H9 (cell line): ENCODE results near the gene MERTK. TPM values are rescaled to one million over a fixed set of nuclear protein-coding genes. Genes with fewer than 3 reads are reported as not detected.

ENCODE experiments used
- DNase-seq: peaks from one replicate; pipeline ENCODE4 v3.0.0-alpha.2; 2017
- H2AFZ ChIP-seq: one replicate; pipeline ENCODE4 v1.6.1; 2013; ENCODE audit warnings: mild to moderate bottlenecking, low read length, control low read depth, moderate library complexity
- H2AK5ac ChIP-seq: 2 replicates; pipeline ENCODE4 v1.6.1; 2013; ENCODE audit warnings: low read length, control low read depth, mixed read lengths; ENCODE audit not compliant: insufficient read length
- H2BK120ac ChIP-seq: one replicate; pipeline ENCODE4 v1.6.1; 2013; ENCODE audit warnings: low read depth, mild to moderate bottlenecking, low read length, control low read depth, inconsistent platforms; ENCODE audit not compliant: poor library complexity, severe bottlenecking
- H2BK12ac ChIP-seq: 2 replicates; pipeline ENCODE4 v1.6.1; 2013; ENCODE audit warnings: low read length, control low read depth, mixed read lengths, low read depth; ENCODE audit not compliant: insufficient read length
- H2BK15ac ChIP-seq: 2 replicates; pipeline ENCODE4 v1.6.1; 2013; ENCODE audit warnings: low read depth, low read length, control low read depth
- H2BK20ac ChIP-seq: one replicate; pipeline ENCODE4 v1.6.1; 2013; ENCODE audit warnings: low read depth, mild to moderate bottlenecking, low read length, control low read depth, inconsistent platforms; ENCODE audit not compliant: poor library complexity, severe bottlenecking
- H2BK5ac ChIP-seq: 2 replicates; pipeline ENCODE4 v1.6.1; 2013; ENCODE audit warnings: low read length, control low read depth, mixed read lengths; ENCODE audit not compliant: insufficient read length
- H3K14ac ChIP-seq: 2 replicates; pipeline ENCODE4 v1.6.1; 2013; ENCODE audit warnings: low read length, control low read depth; ENCODE audit not compliant: insufficient read depth
- H3K18ac ChIP-seq: 2 replicates; pipeline ENCODE4 v1.6.1; 2013; ENCODE audit warnings: low read depth, mild to moderate bottlenecking, mixed read lengths, low read length, control low read depth; ENCODE audit not compliant: insufficient read length
- H3K23ac ChIP-seq: 2 replicates; pipeline ENCODE4 v1.6.1; 2013; ENCODE audit warnings: low read length, control low read depth, mixed read lengths, low read depth; ENCODE audit not compliant: insufficient read length
- H3K23me2 ChIP-seq: 2 replicates; pipeline ENCODE4 v1.6.1; 2013; ENCODE audit warnings: low read depth, mild to moderate bottlenecking, mixed read lengths, low read length, control low read depth; ENCODE audit not compliant: insufficient read length, poor library complexity, severe bottlenecking
- H3K27ac ChIP-seq: 2 replicates; pipeline ENCODE4 v1.5.1; 2013; ENCODE audit warnings: low read length, control low read depth, mixed read lengths, low read depth; ENCODE audit not compliant: insufficient read length
- H3K27me3 ChIP-seq: 2 replicates; pipeline ENCODE4 v1.6.1; 2013; ENCODE audit warnings: low read length, control low read depth, inconsistent platforms; ENCODE audit not compliant: insufficient read depth
- H3K4ac ChIP-seq: 2 replicates; pipeline ENCODE4 v1.6.1; 2013; ENCODE audit warnings: low read depth, mild to moderate bottlenecking, control low read depth, inconsistent platforms, low read length, moderate library complexity
- H3K4me1 ChIP-seq: 2 replicates; pipeline ENCODE4 v1.6.1; 2013; ENCODE audit warnings: low read length, control low read depth, inconsistent platforms; ENCODE audit not compliant: insufficient read depth
- H3K4me2 ChIP-seq: 2 replicates; pipeline ENCODE4 v1.6.1; 2013; ENCODE audit warnings: low read length, control low read depth, mixed read lengths; ENCODE audit not compliant: insufficient read length, insufficient read depth
- H3K56ac ChIP-seq: 2 replicates; pipeline ENCODE4 v1.6.1; 2013; ENCODE audit warnings: low read depth, mild to moderate bottlenecking, mixed read lengths, low read length, control low read depth; ENCODE audit not compliant: insufficient read length
- H3K79me1 ChIP-seq: 2 replicates; pipeline ENCODE4 v1.6.1; 2013; ENCODE audit warnings: low read depth, mild to moderate bottlenecking, moderate library complexity, low read length, control low read depth, inconsistent platforms; ENCODE audit not compliant: insufficient read depth, poor library complexity, severe bottlenecking
- H3K79me2 ChIP-seq: 2 replicates; pipeline ENCODE4 v1.6.1; 2013; ENCODE audit warnings: low read length, control low read depth, inconsistent platforms; ENCODE audit not compliant: insufficient read depth
- H3K9ac ChIP-seq: 2 replicates; pipeline ENCODE4 v1.6.1; 2013; ENCODE audit warnings: low read length, control low read depth, mixed read lengths; ENCODE audit not compliant: insufficient read length; ENCODE audit errors: extremely low read depth
- H3K9me3 ChIP-seq: one replicate; pipeline ENCODE4 v1.6.1; 2013; ENCODE audit warnings: low read depth, low read length, inconsistent platforms; ENCODE audit not compliant: control insufficient read depth
- H3T11ph ChIP-seq: one replicate; pipeline ENCODE4 v1.6.1; 2013; ENCODE audit warnings: mild to moderate bottlenecking, low read length, control low read depth, inconsistent platforms
- H4K20me1 ChIP-seq: one replicate; pipeline ENCODE4 v1.6.1; 2013; ENCODE audit not compliant: control insufficient read depth, insufficient read length, insufficient read depth
- H4K5ac ChIP-seq: 2 replicates; pipeline ENCODE4 v1.6.1; 2013; ENCODE audit warnings: low read depth, mild to moderate bottlenecking, mixed read lengths, low read length, control low read depth; ENCODE audit not compliant: insufficient read length
- H4K8ac ChIP-seq: replicated peaks from 2 replicates; pipeline ENCODE4 v1.6.1; 2013; ENCODE audit warnings: low read length, control low read depth, mixed read lengths, low read depth; ENCODE audit not compliant: insufficient read length
- H4K91ac ChIP-seq: 2 replicates; pipeline ENCODE4 v1.6.1; 2013; ENCODE audit warnings: low read depth, mild to moderate bottlenecking, moderate library complexity, mixed read lengths, low read length, control low read depth; ENCODE audit not compliant: insufficient read length
- H3K27ac Mint-ChIP-seq, 3 experiments: 2 replicates in 2 of 3; 3 replicates in 1 of 3; pipeline ENCODE4 v1.8.0; 2020 to 2021; ENCODE audit warnings: mixed read lengths in 3 of 3, mild to moderate bottlenecking in 1 of 3, moderate library complexity in 1 of 3
- H3K27me3 Mint-ChIP-seq: 2 replicates; pipeline ENCODE4 v1.8.0; 2021; ENCODE audit warnings: low read depth, mild to moderate bottlenecking, moderate library complexity, mixed read lengths
- H3K36me3 Mint-ChIP-seq, 3 experiments: 2 replicates in 2 of 3; 3 replicates in 1 of 3; pipeline ENCODE4 v1.8.0; 2020 to 2021; ENCODE audit warnings: low read depth in 3 of 3, mixed read lengths in 3 of 3; ENCODE audit not compliant: insufficient read depth in 1 of 3
- H3K4me1 Mint-ChIP-seq, 2 experiments: 2 replicates each; pipeline ENCODE4 v1.8.0; 2020; ENCODE audit warnings: mixed read lengths in 2 of 2
- H3K4me3 Mint-ChIP-seq, 2 experiments: 2 replicates in 1 of 2; 3 replicates in 1 of 2; pipeline ENCODE4 v1.8.0; 2020 to 2021; ENCODE audit warnings: mild to moderate bottlenecking in 2 of 2, mixed read lengths in 2 of 2, moderate library complexity in 1 of 2
- H3K9me3 Mint-ChIP-seq, 2 experiments: 2 replicates in 1 of 2; 3 replicates in 1 of 2; pipeline ENCODE4 v1.8.0; 2020; ENCODE audit warnings: mild to moderate bottlenecking in 2 of 2, mixed read lengths in 2 of 2, moderate library complexity in 1 of 2
- CTCF ChIP-seq: fragments of 200-600 bp; sonication (generic); conservative IDR thresholded peaks from 3 replicates; pipeline ENCODE4 v1.8.0; 2021; ENCODE audit warnings: antibody characterized with exemption, mild to moderate bottlenecking
- WGBS: extraction: QIAGEN DNeasy Blood & Tissue Kit; methylation state at CpG from one replicate; pipeline ENCODE4 v1.1.7; 2013; ENCODE audit warnings: missing lambda C conversion rate, low lambda C conversion rate, mixed read lengths; ENCODE audit not compliant: insufficient read length; ENCODE audit errors: extremely low coverage; 5-methylcytosine and 5-hydroxymethylcytosine counted together
- total RNA-seq: library from RNA; stranded (reverse); gene quantifications from 2 replicates; pipeline ENCODE4 v1.2.1, GENCODE V29; 2021

MERTK gene
- total RNA-seq, 1 experiment from 2014 or later, result 4.8 TPM

GRCh38 chr2:111990856-111991255 lies 92.4 kb downstream of the MERTK start:
- H2BK120ac ChIP-seq, result no peak overlapping the region
- H3K27me3 ChIP-seq, result no peaks in the 10 kb centered on the region
- H3K4me1 Mint-ChIP-seq, result peaks cover 7 to 9% of the 10 kb centered on the region in 2 experiments
- H3K4me1 ChIP-seq, result no peaks in the 10 kb centered on the region
- H3K4ac ChIP-seq, result no peak overlapping the region
- no peak overlapping the region for H2BK15ac ChIP-seq
- no peaks in the 10 kb centered on the region; the same call in 1 of the 2 replicates for H3K27me3 Mint-ChIP-seq
- no peak overlapping the region for H3K56ac ChIP-seq
- no peak overlapping the region for H2BK20ac ChIP-seq
- H2BK5ac ChIP-seq, result no peak overlapping the region
- no peaks in the 10 kb centered on the region for H3K9me3 Mint-ChIP-seq
- no peak overlapping the region for H3K4me3 Mint-ChIP-seq
- H4K5ac ChIP-seq, result no peak overlapping the region
- no peak for TF ChIP-seq CTCF
- H2BK12ac ChIP-seq, result no peak overlapping the region
- H4K20me1 ChIP-seq, result no peaks in the 10 kb centered on the region
- H3K79me1 ChIP-seq, result no peaks in the 10 kb centered on the region
- no peak overlapping the region for H3K27ac ChIP-seq
- no peak overlapping the region for H3K4me2 ChIP-seq
- no peak overlapping the region for H3K18ac ChIP-seq
- H3K9me3 ChIP-seq, result no peaks in the 10 kb centered on the region
- H3K14ac ChIP-seq, result no peak overlapping the region
- no peak overlapping the region for H4K8ac ChIP-seq
- H3K23me2 ChIP-seq, result no peaks in the 10 kb centered on the region
- H3K9ac ChIP-seq, result no peak overlapping the region
- no peak overlapping the region for H2AK5ac ChIP-seq
- H3K79me2 ChIP-seq, result no peaks in the 10 kb centered on the region
- no CpG with 5 or more reads among the region's 7 CpGs for WGBS
- peaks cover 0 to 3% (median 0%) of the 10 kb centered on the region in 3 experiments; a peak in 2 of 7 replicates for H3K36me3 Mint-ChIP-seq
- H2AFZ ChIP-seq, result no peak overlapping the region
- H4K91ac ChIP-seq, result no peak overlapping the region
- DNase-seq, result no peak
- no peak overlapping the region for H3K27ac Mint-ChIP-seq
- no peak overlapping the region for H3K23ac ChIP-seq
- no peak overlapping the region for H3T11ph ChIP-seq
